Astrocyte (in vitro differentiated cells and primary cell): ENCODE results near the gene RASA1.

ENCODE experiments used
- CTCF ChIP-seq: IDR thresholded peaks from 2 replicates; pipeline ENCODE4 v1.5.1; 2011; ENCODE audit warnings: low read depth, mild to moderate bottlenecking, inconsistent platforms, low read length, moderate library complexity; ENCODE audit not compliant: insufficient read depth
- EZH2 ChIP-seq: IDR thresholded peaks from 2 replicates; pipeline ENCODE4 v1.6.1; 2012; ENCODE audit warnings: mild to moderate bottlenecking, low read length, inconsistent platforms; ENCODE audit not compliant: insufficient read depth

DNA sequence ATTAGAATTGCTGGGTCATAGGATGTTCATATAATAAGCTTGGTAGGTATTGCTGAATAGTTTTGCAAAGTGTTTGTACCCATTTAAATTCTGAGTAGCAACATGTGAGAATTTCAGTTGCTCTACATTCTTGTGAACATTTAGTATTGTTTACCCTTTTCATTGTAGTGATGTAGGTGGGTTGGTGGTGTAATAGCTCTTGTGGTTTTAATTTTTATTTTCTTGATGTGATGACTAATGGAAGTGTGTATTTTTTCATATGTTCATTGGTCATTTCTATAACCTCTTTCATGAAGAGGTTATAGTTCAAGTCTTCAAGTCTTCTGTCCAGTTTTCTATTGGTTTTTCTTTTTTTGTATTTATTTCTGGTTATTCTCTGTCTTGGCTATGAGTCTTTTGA lies 34.4 kb downstream of the RASA1 start:
- no peak for TF ChIP-seq CTCF
- TF ChIP-seq EZH2 = no peak
